ENCODE results near the gene PRCC.

DNA sequence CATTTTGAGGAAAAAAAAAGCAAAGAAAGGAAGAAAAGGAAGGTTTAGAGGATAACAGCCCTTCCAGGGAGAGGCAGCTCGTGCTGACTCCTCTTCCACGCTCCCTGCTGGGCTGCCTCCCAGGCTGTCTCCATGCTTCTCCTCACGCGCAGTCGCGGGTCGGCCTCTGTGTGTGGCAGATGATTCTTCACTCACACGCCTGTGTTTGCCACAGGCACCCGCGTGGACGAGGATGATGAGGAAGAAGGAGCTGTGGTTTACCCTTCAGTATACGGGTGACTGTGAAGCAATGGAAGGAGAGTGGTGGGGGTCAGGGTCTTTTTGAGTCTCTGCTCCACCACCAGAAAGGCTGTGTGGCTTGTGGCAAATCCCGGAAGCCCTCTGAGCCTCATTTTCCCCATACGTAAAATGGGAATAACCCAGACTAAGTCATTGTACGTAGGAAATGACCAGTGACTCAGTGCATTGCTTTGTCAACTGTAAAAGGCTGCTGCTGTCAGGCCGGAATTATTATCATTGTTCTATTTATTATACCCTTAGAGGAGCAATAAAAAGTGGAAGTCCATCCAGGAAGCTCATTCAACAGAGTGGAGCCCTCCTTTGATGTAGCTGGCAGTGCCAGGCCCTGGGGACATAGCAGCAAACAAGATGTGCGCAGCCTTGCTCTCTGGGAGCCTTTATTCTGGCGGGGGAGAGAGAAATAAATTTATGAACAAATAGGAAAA, 61.2 kb downstream of the PRCC start:
- TF ChIP-seq CBX2 (IDR thresholded peaks at IDR 0.05; ENCODE audit: borderline replicate concordance, low read depth) (no peak), RCOR1 (IDR thresholded peaks at IDR 0.05; ENCODE audit: low read depth, low read length) (no peak)

Measured in A549 (cell line).